GM19023 (cell line): ENCODE data around the gene TRAFD1.

ENCODE experiments used
- ATAC-seq: cut with Tn5 transposase; IDR thresholded peaks from one replicate; pipeline ENCODE4 v1.9.1; 2021; ENCODE audit warnings: mild to moderate bottlenecking, moderate library complexity; ENCODE audit not compliant: unreplicated experiment

The TRAFD1 gene

DNA sequence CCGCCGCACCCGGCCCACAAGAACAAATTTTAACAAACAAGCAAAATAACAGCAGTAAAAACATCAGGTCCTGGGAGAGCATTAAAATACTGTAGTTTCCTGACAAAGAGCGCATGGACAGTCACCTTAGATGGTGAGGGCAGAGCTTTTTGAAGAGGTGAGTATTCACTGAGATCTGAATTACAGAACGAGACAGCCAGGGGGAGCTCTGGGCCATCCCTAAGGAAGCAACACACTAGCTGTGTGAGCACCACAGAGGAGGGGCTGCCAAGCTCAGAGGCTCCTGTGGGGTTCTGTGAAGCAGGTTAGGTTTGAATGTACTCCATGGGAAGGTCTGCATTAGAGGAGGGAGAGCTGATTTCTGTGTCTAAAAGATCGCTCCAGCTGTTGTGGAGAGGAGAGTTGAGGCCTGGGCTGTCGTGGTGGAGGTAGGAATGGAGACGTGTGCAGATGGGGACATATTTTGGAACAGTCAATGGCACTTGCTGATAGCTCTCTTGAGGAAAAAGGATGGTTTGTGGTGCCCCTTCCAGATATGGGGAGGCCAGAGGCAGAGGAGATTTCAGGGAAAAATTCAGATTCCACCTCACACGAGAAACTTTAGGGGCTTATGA, 72.9 kb downstream of the TRAFD1 start:
- peak; percentile 50 for ATAC-seq

GRCh38 chr12:112199136-112199535, 73.8 kb downstream of the TRAFD1 start:
- no peak for ATAC-seq
